Hepatocyte (in vitro differentiated cells): ENCODE results near the gene ROBO1.

Experiments
- CTCF ChIP-seq: fragments of 200-600 bp; sonication (generic); IDR thresholded peaks from 2 replicates; pipeline ENCODE4 v1.5.1; 2016; ENCODE audit warnings: antibody characterized with exemption, mild to moderate bottlenecking; ENCODE audit not compliant: poor library complexity
- EZH2 ChIP-seq: fragments of 200-600 bp; sonication (generic); IDR thresholded peaks from 2 replicates; pipeline ENCODE4 v1.6.1; 2016; ENCODE audit warnings: antibody characterized with exemption, mild to moderate bottlenecking, borderline replicate concordance

DNA sequence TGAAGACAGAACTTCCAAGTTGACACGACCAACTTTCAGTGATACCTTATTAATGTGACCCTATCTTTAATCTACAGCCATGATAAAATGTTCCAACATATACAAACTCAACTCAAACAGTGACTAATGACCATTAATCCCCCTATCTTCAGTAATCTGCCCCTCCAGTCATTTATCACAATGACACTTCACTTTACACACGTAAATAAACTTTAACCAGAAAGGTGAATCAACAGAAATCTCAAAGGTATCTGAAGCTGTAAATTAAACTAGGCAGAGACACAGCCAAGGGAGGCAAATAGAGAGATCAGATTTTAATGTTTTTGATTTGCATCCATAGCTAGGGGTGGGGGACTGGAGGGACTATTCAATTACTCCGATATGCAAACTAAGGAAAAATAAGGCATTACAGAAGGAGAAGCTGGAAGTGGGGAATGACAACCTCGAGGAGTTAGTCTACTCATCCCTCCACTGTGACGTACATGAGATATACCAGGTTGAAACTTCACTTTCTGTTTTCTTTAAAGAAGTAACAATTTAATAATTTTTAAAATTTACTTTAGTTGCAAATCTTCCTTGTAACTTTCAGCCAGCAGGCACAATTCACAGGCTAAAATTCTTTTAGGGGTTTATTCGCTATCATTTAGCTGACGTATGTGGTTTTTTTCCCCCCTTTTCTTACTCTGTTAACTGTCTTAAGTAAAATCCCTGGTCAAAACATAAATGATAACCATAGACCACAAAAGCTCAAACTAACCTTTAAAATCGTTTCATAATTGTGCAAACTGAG, 751.0 kb downstream of the ROBO1 start:
- no peak for TF ChIP-seq CTCF
- TF ChIP-seq EZH2, result no peak
